Activated gamma-delta T cell treated with anti-CD3 and anti-CD28 coated beads, Interleukin-2, amount 50 U/mL, for 16 hours (primary cell): ENCODE results near the gene SERGEF.

Experiments used
- DNase-seq: peaks from one replicate; pipeline ENCODE4 v3.0.0-alpha.2; 2020; ENCODE audit warnings: low read depth

Gene SERGEF

GRCh38 chr11:17783878-17784277 lies 229.0 kb downstream of the SERGEF start:
- DNase-seq, result no peak

GRCh38 chr11:17782603-17783337 lies 230.1 kb downstream of the SERGEF start:
- DNase-seq, result no peak

- DNase-seq, result no peak
Observed at GRCh38 chr11:17782145-17782544, 230.7 kb downstream of the SERGEF start.

- DNase-seq, result no peak
Observed at GRCh38 chr11:17781626-17782025, 231.2 kb downstream of the SERGEF start.

- no peak for DNase-seq
Observed at GRCh38 chr11:17781221-17781620, 231.6 kb downstream of the SERGEF start.

- no peak for DNase-seq
Observed at GRCh38 chr11:17780668-17781067, 232.2 kb downstream of the SERGEF start.

GRCh38 chr11:17779861-17780594 lies 232.8 kb downstream of the SERGEF start:
- no peak for DNase-seq

- DNase-seq, result no peak
Observed at GRCh38 chr11:17778956-17779860, 233.6 kb downstream of the SERGEF start.

- no peak for DNase-seq
Observed at GRCh38 chr11:17778352-17778751, 234.5 kb downstream of the SERGEF start.

GRCh38 chr11:17777738-17778091 lies 235.1 kb downstream of the SERGEF start:
- no peak for DNase-seq

- DNase-seq, result no peak
Observed at GRCh38 chr11:17777086-17777737, 235.6 kb downstream of the SERGEF start.

- DNase-seq, result no peak
Observed at GRCh38 chr11:17776212-17776875, 236.5 kb downstream of the SERGEF start.

- no peak for DNase-seq
Observed at GRCh38 chr11:17775507-17776211, 237.2 kb downstream of the SERGEF start.

- no peak for DNase-seq
Observed at GRCh38 chr11:17775035-17775348, 237.9 kb downstream of the SERGEF start.

GRCh38 chr11:17774232-17775034 lies 238.4 kb downstream of the SERGEF start:
- DNase-seq, result no peak

GRCh38 chr11:17773674-17774073 lies 239.2 kb downstream of the SERGEF start:
- DNase-seq, result no peak

- DNase-seq, result no peak
Observed at GRCh38 chr11:17772704-17773600, 239.9 kb downstream of the SERGEF start.

- DNase-seq, result no peak
Observed at GRCh38 chr11:17771841-17772401, 240.9 kb downstream of the SERGEF start.

- no peak for DNase-seq
Observed at GRCh38 chr11:17771415-17771814, 241.4 kb downstream of the SERGEF start.
